CD4-positive, CD25-positive, alpha-beta regulatory T cell (primary cell): ENCODE data around the gene CSAD. TPM values are rescaled to one million over a fixed set of nuclear protein-coding genes. Genes with fewer than 3 reads are reported as not detected.

Experiments used
- ATAC-seq, 2 donors: fragments of 150-1000 bp; cut with Tn5 transposase; one replicate each; pipeline ENCODE4 v1.10.0; 2021; ENCODE audit warnings: low read depth in 2 of 2, moderate number of reproducible peaks in 2 of 2, moderate library complexity in 1 of 2
- DNase-seq, 3 donors: peaks; one replicate each; pipeline versions ENCODE4 v3.0.0 to v3.0.0-alpha.2; 2012 to 2022; ENCODE audit warnings: mixed read lengths in 1 of 3
- H3K27ac ChIP-seq: one replicate; pipeline ENCODE4 v1.7.0; 2013; ENCODE audit warnings: mild to moderate bottlenecking, low read length; ENCODE audit not compliant: insufficient read depth, poor library complexity, severe bottlenecking
- H3K27me3 ChIP-seq: one replicate; pipeline ENCODE4 v1.7.0; 2013; ENCODE audit warnings: low read length; ENCODE audit not compliant: control insufficient read depth, insufficient read depth
- H3K36me3 ChIP-seq: one replicate; pipeline ENCODE4 v1.7.0; 2013; ENCODE audit warnings: mild to moderate bottlenecking, low read length, moderate library complexity; ENCODE audit not compliant: control insufficient read depth, insufficient read depth
- H3K4me1 ChIP-seq: 2 replicates; pipeline ENCODE4 v1.7.0; 2013; ENCODE audit warnings: mild to moderate bottlenecking, low read length; ENCODE audit not compliant: insufficient read depth, control insufficient read depth, poor library complexity, severe bottlenecking
- H3K4me3 ChIP-seq: one replicate; pipeline ENCODE4 v1.7.0; 2013; ENCODE audit warnings: low read depth, mild to moderate bottlenecking, low read length, moderate library complexity
- H3K9me3 ChIP-seq, 2 experiments: 1 replicate in 1 of 2; 2 replicates in 1 of 2; pipeline ENCODE4 v1.7.0; 2013; ENCODE audit warnings: low read length in 2 of 2, mild to moderate bottlenecking in 1 of 2, moderate library complexity in 1 of 2; ENCODE audit not compliant: control insufficient read depth in 2 of 2
- H3K27ac Mint-ChIP-seq, 3 donors: one replicate each; pipeline ENCODE4 v1.8.0; 2020 to 2022; ENCODE audit warnings: mild to moderate bottlenecking in 3 of 3, mixed read lengths in 3 of 3, moderate library complexity in 2 of 3
- H3K27me3 Mint-ChIP-seq: one replicate; pipeline ENCODE4 v1.8.0; 2022; ENCODE audit warnings: mild to moderate bottlenecking, mixed read lengths
- H3K36me3 Mint-ChIP-seq: one replicate; pipeline ENCODE4 v1.8.0; 2020; ENCODE audit warnings: mixed read lengths
- H3K4me1 Mint-ChIP-seq, 4 donors: one replicate each; pipeline ENCODE4 v1.8.0; 2020 to 2022; ENCODE audit warnings: mixed read lengths in 4 of 4, mild to moderate bottlenecking in 1 of 4
- H3K4me3 Mint-ChIP-seq, 4 donors: one replicate each; pipeline ENCODE4 v1.8.0; 2020 to 2022; ENCODE audit warnings: mild to moderate bottlenecking in 4 of 4, mixed read lengths in 4 of 4, moderate library complexity in 3 of 4
- H3K9me3 Mint-ChIP-seq, 7 donors: one replicate each; pipeline ENCODE4 v1.8.0; 2020 to 2022; ENCODE audit warnings: mixed read lengths in 7 of 7, mild to moderate bottlenecking in 3 of 7, moderate library complexity in 2 of 7
- polyA plus RNA-seq, 4 donors: library from polyadenylated mRNA; unstranded; fragments of 300-500 nt; fragmentation: Illumina TruSeq; gene quantifications; one replicate each; pipeline ENCODE4 v1.2.3, GENCODE V29; 2021
- total RNA-seq: library from RNA; stranded (reverse); gene quantifications from one replicate; pipeline ENCODE4 v1.2.3, GENCODE V29; 2022

CSAD gene
- total and polyA plus RNA-seq, 5 donors from 2014 or later = 1.2 to 68.0 (median 1.7) TPM

DNA sequence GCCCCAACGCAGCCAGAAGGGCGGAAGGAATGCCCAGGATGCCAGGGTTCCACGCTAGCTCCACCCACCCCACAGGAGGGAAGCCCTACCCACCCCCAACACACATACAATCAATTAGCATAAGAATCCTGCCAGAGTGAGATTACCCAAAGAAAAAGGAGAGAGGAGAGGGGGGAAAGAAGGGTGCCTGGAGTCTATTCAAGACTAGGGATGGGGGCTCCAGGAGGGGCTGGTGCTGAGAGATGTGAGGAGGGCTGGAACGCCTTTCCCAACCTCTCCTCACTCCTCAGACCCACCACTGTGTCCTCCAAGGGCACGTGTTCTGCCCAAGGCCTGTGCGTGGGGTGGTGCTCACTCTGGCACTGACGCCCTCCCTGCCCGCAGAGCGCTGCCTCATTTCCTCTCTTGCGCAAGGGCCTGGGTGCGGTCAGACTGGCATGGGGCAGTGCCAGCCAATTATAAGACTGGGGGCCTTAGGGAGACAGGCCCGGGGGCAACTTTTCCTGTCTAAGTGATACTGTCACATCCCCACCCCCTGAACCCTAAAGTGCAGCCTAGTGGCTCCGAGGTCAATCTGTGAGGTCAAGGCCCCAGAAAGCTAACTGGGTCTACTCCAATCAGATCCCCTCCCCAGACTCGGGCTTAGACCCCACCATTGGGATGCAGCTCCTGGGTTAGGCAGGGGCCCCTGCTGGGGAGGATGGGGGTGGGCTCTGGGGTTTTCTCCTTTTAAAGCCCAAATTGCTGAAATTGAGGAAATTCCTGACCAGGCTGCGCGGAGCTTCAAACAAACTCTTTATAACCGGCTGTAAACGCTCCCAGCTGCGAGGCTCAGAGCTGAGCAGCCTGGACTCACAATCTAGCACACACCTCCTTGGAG is 36.6 kb upstream of the CSAD start:
- ATAC-seq = no peak
- Histone ChIP-seq H3K36me3 (peaks cover 27% of the 10 kb centered on the region), H3K4me3 (peak overlapping the region; percentile 40), H3K9me3 (no peaks in the 10 kb centered on the region), H3K27ac (peak overlapping the region; percentile 56), H3K4me1 (peaks cover 48% of the 10 kb centered on the region), H3K27me3 (no peaks in the 10 kb centered on the region)
- Mint-ChIP-seq H3K27me3 (no peaks in the 10 kb centered on the region), H3K9me3 (no peaks in the 10 kb centered on the region), H3K4me3 (peak overlapping the region; percentile 75 to 87 (median 82)), H3K27ac (peak overlapping the region; percentile 17 to 88 (median 84)), H3K4me1 (peaks cover 12 to 71% (median 43%) of the 10 kb centered on the region in 4 donors), H3K36me3 (peaks cover 11% of the 10 kb centered on the region)
- DNase-seq = peak in 1 of 3 donors; percentile 47

DNA sequence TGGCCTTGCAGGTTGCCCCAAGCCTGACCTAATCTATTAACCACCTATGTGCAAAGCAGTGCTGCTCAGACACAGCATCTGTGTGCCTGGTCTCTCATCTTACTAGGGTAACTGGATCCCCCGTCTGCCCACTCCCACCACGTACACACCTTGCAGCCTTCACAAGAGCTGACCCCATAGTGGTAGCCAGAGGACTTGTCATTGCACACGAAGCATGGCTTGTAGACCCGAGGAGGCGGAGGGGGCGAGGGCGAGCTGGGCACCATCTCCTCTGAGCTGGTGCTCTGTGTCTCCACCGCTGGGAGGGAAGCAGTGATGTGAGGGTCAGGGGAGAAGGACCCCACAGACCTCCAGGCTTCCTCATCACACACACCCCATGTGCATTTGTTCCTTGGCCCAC is 34.8 kb upstream of the CSAD start:
- Histone ChIP-seq H3K36me3 (peaks cover 37% of the 10 kb centered on the region), H3K27me3 (no peaks in the 10 kb centered on the region), H3K4me3 (no peak overlapping the region), H3K9me3 (no peaks in the 10 kb centered on the region), H3K4me1 (peaks cover 42% of the 10 kb centered on the region), H3K27ac (no peak overlapping the region)
- DNase-seq (no peak), ATAC-seq (no peak)
- no peaks in the 10 kb centered on the region for H3K9me3 Mint-ChIP-seq
- peaks cover 15% of the 10 kb centered on the region for H3K36me3 Mint-ChIP-seq
- no peaks in the 10 kb centered on the region for H3K27me3 Mint-ChIP-seq
- peaks cover 8 to 66% (median 44%) of the 10 kb centered on the region in 4 donors for H3K4me1 Mint-ChIP-seq
- peak overlapping the region in 2 of 4 donors; percentile 43 to 85 for H3K4me3 Mint-ChIP-seq
- H3K27ac Mint-ChIP-seq = peak overlapping the region; percentile 83 to 88 (median 84)

DNA sequence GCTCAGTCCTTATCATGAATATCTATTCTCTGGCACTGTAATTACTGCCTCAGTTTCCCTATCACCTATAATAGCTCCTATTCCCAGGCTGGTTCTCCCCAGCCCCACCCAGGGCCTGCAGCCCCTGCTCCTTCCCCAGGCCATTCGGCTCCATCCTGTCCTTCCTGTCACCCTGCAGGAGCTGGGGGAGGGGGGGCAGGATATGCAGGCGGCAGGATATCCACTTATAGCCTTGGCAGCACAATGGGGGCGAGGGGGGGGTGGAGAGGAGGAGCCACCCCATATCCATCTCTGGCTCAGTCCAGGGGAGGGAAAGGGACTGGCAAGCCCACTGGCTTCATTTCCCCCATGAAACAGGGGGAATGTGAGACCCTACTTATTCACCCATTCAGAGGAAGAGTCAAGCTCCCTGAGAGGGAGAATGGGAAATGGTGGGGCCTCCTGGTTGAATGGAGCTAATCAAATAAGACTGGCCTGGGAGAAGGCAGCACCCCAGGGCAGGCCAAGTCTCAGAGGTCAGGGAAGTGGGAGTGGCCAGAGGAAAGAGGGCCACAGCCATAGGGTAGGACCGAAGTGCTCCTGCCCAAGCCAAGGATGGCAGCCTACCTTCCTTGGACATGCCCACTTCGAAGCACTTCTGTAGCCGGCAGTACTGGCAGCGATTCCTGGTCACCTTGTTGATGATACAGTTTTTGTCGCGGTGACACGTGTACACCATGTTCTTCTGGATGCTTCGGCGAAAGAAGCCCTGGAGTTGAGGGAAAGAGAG is 34.1 kb upstream of the CSAD start:
- ATAC-seq = no peak
- peaks cover 15% of the 10 kb centered on the region for H3K36me3 Mint-ChIP-seq
- H3K27ac Mint-ChIP-seq = peak overlapping the region in 2 of 3 donors; percentile 8 to 85
- H3K9me3 Mint-ChIP-seq = no peaks in the 10 kb centered on the region
- Histone ChIP-seq H3K9me3 (no peaks in the 10 kb centered on the region), H3K36me3 (peaks cover 40% of the 10 kb centered on the region), H3K27ac (no peak overlapping the region), H3K4me3 (no peak overlapping the region), H3K27me3 (no peaks in the 10 kb centered on the region), H3K4me1 (peaks cover 44% of the 10 kb centered on the region)
- peaks cover 8 to 67% (median 44%) of the 10 kb centered on the region in 4 donors for H3K4me1 Mint-ChIP-seq
- peak overlapping the region in 1 of 4 donors; percentile 85 for H3K4me3 Mint-ChIP-seq
- no peaks in the 10 kb centered on the region for H3K27me3 Mint-ChIP-seq
- DNase-seq = no peak

DNA sequence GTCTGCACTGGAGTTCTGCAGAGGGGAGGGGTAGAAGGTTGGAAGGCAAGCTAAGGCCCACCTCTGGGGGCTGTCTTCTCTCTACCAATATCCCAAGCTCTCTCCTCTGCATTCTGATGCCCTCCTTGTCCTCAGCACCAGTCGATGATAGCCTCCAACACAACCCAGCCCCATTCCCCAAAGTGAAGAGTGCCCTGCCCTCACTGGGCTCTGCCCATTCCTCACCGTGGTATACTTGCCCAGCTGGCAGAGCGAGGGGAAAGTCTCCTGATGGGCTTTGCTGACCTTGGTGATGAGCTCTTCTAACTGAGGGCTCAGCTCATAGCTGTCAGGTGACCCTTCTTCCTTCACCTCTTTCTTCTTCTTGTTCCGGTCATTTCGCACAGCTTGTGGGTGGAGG is 33.5 kb upstream of the CSAD start:
- Mint-ChIP-seq H3K4me3 (peak overlapping the region in 2 of 4 donors; percentile 74 to 85), H3K4me1 (peaks cover 8 to 67% (median 44%) of the 10 kb centered on the region in 4 donors), H3K36me3 (peaks cover 15% of the 10 kb centered on the region), H3K27ac (peak overlapping the region in 2 of 3 donors; percentile 8 to 85), H3K27me3 (no peaks in the 10 kb centered on the region), H3K9me3 (no peaks in the 10 kb centered on the region)
- H3K27ac ChIP-seq = no peak overlapping the region
- peaks cover 40% of the 10 kb centered on the region for H3K36me3 ChIP-seq
- H3K9me3 ChIP-seq = no peaks in the 10 kb centered on the region
- no peak overlapping the region for H3K4me3 ChIP-seq
- DNase-seq (no peak), ATAC-seq (no peak)
- H3K4me1 ChIP-seq = peaks cover 45% of the 10 kb centered on the region
- H3K27me3 ChIP-seq = no peaks in the 10 kb centered on the region

DNA sequence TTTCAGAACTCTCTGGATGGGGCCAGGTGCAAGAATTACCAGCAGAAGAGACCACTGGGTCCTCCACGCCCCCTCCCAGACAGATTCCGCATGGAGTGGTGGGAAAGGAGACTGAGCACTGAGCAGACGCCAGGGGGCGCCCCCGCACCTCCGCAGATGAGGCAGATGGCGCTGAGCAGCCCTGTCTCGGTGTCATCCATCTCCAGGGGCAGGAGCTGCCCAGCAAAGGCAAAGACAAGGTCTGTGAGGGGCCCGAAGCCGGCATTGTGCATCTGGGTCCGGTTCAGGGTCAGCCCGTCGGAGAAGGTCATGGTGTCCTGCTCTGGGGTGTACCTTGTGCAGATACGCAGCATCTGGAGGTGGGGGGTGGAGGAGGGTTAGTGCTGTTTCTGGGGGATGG is 32.6 kb upstream of the CSAD start:
- ATAC-seq = peak; percentile 70 to 71
- peak overlapping the region in 2 of 4 donors; percentile 74 to 80 for H3K4me3 Mint-ChIP-seq

DNA sequence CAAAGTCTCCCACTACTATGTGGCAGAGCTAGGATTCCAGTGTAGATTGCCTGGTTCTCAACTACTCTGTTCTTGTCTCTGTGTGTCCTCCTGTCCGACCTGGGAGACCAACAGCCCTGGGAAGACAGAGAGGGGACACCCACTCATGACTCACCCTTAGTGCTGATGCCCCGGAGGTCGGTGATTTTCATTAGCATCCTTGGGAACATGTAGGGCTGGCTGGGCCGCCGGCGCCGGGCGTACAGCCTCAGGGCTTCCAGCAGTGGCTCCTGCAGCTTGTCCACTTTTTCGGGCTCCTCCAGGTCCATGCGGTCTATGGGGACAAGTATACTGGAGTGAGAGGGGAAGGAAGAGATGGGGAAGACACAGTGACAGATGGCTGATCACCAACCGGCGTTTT is 32.2 kb upstream of the CSAD start:
- Histone ChIP-seq H3K4me1 (peaks cover 46% of the 10 kb centered on the region), H3K27ac (peak overlapping the region; percentile 30), H3K27me3 (no peaks in the 10 kb centered on the region), H3K36me3 (peaks cover 40% of the 10 kb centered on the region), H3K4me3 (no peak overlapping the region), H3K9me3 (no peaks in the 10 kb centered on the region)
- Mint-ChIP-seq H3K27ac (peak overlapping the region in 1 of 3 donors; percentile 87), H3K4me3 (peak overlapping the region in 2 of 4 donors; percentile 74 to 80), H3K36me3 (peaks cover 15% of the 10 kb centered on the region), H3K9me3 (no peaks in the 10 kb centered on the region), H3K4me1 (peaks cover 19 to 70% (median 48%) of the 10 kb centered on the region in 4 donors), H3K27me3 (no peaks in the 10 kb centered on the region)
- ATAC-seq (no peak), DNase-seq (no peak)

More for the DNA sequence above, 32.6 kb upstream of the CSAD start:
- H3K36me3 Mint-ChIP-seq = peaks cover 15% of the 10 kb centered on the region
- H3K27me3 Mint-ChIP-seq = no peaks in the 10 kb centered on the region
- Histone ChIP-seq H3K4me1 (peaks cover 45% of the 10 kb centered on the region), H3K9me3 (no peaks in the 10 kb centered on the region), H3K36me3 (peaks cover 40% of the 10 kb centered on the region), H3K27ac (peak overlapping the region; percentile 30), H3K27me3 (no peaks in the 10 kb centered on the region), H3K4me3 (no peak overlapping the region)
- H3K4me1 Mint-ChIP-seq = peaks cover 17 to 70% (median 46%) of the 10 kb centered on the region in 4 donors
- no peaks in the 10 kb centered on the region for H3K9me3 Mint-ChIP-seq
- DNase-seq = peak; percentile 71 to 81 (median 80)
- H3K27ac Mint-ChIP-seq = peak overlapping the region; percentile 12 to 87 (median 74)

DNA sequence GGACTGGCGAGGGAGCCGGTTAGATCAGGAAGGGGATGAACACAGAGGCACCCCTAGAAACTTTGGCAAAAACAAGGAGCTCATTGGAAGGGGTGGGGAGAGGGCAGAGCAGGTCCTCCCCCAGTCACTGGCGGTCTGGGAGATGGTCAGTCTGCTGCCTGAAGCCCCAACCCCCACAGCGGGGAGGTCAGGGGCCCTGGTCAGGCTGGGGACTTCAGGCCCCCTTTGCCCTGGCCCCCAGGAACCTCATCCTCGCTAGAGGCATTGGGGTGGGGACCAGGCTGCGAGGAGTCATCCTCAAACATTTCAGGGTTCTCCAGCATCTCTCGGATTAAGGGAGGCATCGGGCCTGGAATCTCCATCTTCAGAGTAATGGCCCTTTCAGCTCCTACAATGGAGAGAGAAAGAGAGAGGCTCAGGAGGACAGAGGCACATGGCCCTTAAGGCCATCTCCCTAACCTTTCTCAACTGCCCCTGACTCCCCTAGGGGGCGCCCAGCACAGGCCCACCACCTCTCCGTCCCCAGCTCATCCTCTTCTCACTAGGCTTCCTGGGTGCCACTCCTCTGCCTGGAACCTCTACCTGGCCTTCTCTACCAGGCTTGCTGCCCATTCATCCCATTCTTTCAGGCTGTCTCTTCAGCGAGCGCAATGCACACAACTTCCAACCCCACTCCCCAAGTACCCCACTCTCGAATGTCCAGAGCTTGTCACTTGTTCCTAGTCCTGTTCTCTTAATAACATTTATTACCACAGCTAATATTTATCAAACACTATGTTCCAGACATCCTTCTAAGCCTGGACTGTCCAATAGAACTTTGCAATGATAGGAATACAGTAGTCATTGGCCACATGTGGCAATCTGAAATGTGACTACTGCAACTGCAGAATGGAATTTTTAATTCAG is 31.0 kb upstream of the CSAD start:
- Histone ChIP-seq H3K27ac (no peak overlapping the region), H3K4me3 (no peak overlapping the region), H3K36me3 (peaks cover 40% of the 10 kb centered on the region), H3K27me3 (no peaks in the 10 kb centered on the region), H3K4me1 (peaks cover 46% of the 10 kb centered on the region), H3K9me3 (no peaks in the 10 kb centered on the region)
- H3K36me3 Mint-ChIP-seq = peaks cover 15% of the 10 kb centered on the region
- ATAC-seq (no peak), DNase-seq (peak in 1 of 3 donors; percentile 40)
- peak overlapping the region in 2 of 4 donors; percentile 4 to 80 for H3K4me3 Mint-ChIP-seq
- H3K9me3 Mint-ChIP-seq = no peaks in the 10 kb centered on the region
- peak overlapping the region in 1 of 3 donors; percentile 87 for H3K27ac Mint-ChIP-seq
- no peaks in the 10 kb centered on the region for H3K27me3 Mint-ChIP-seq
- peaks cover 19 to 69% (median 45%) of the 10 kb centered on the region in 4 donors for H3K4me1 Mint-ChIP-seq
